T-helper 1 cell (primary cell): Measurements from ENCODE around the gene OR2A42.
"Not testable (repeated sequence)": the region's sequence is repeated elsewhere in the genome, so short reads cannot be mapped to it uniquely, and the experiment has no call there.

Experiments used
- DNase-seq, 5 donors: peaks; one replicate each; pipeline ENCODE4 v3.0.0-alpha.2; 2012 to 2020

The OR2A42 gene

GRCh38 chr7:144220531-144220930 is 18.9 kb downstream of the OR2A42 start:
- not testable (repeated sequence) for DNase-seq

GRCh38 chr7:144219149-144219548 is 20.3 kb downstream of the OR2A42 start:
- DNase-seq, result not testable (repeated sequence)

- DNase-seq, result not testable (repeated sequence)
Observed at GRCh38 chr7:144218581-144218980, 20.8 kb downstream of the OR2A42 start.

GRCh38 chr7:144217200-144217599 is 22.2 kb downstream of the OR2A42 start:
- DNase-seq, result not testable (repeated sequence)

GRCh38 chr7:144205306-144205705 is 34.1 kb downstream of the OR2A42 start:
- not testable (repeated sequence) for DNase-seq

GRCh38 chr7:144203086-144203485 is 36.3 kb downstream of the OR2A42 start:
- DNase-seq, result not testable (repeated sequence)

- not testable (repeated sequence) for DNase-seq
Observed at GRCh38 chr7:144201978-144202377, 37.4 kb downstream of the OR2A42 start.

- DNase-seq, result not testable (repeated sequence)
Observed at GRCh38 chr7:144198934-144199333, 40.5 kb downstream of the OR2A42 start.

- not testable (repeated sequence) for DNase-seq
Observed at GRCh38 chr7:144195212-144195872, 44.1 kb downstream of the OR2A42 start, which contains the start of gene ARHGEF35. ARHGEF35 (minus strand) TSS chr7:144195833; CDS start chr7:144188383, 7,450 bp downstream.

GRCh38 chr7:144194453-144194852 is 45.0 kb downstream of the OR2A42 start:
- not testable (repeated sequence) for DNase-seq

GRCh38 chr7:144193782-144194181 is 45.6 kb downstream of the OR2A42 start:
- DNase-seq, result not testable (repeated sequence)

- DNase-seq, result not testable (repeated sequence)
Observed at GRCh38 chr7:144188578-144189171, 50.7 kb downstream of the OR2A42 start.

GRCh38 chr7:144187848-144188247 is 51.6 kb downstream of the OR2A42 start:
- not testable (repeated sequence) for DNase-seq

- not testable (repeated sequence) for DNase-seq
Observed at GRCh38 chr7:144183166-144183565, 56.2 kb downstream of the OR2A42 start, which contains the start of gene CTAGE4. CTAGE4 (plus strand) TSS chr7:144183466; CDS start chr7:144183504, 38 bp downstream.

- DNase-seq, result not testable (repeated sequence)
Observed at GRCh38 chr7:144179165-144179479, 60.3 kb downstream of the OR2A42 start.

- peak in 2 of 5 donors; percentile 17 to 42 for DNase-seq
Observed at GRCh38 chr7:144178380-144179164, 60.8 kb downstream of the OR2A42 start.
